Prostate gland (tissue), 2 donors: ENCODE data around the gene PTCHD1. TPM values are rescaled to one million over a fixed set of nuclear protein-coding genes. Genes with fewer than 3 reads are reported as not detected.
A peak's percentile ranks its signal among the peaks of the same experiment; 100 is the strongest.

Source experiments
- DNase-seq: peaks from one replicate; pipeline ENCODE4 v3.0.0-alpha.2; 2019; ENCODE audit warnings: low spot score
- H3K27ac ChIP-seq, 2 donors: fragments of 200-600 bp; sonication (generic); 2 replicates each; pipeline ENCODE4 v1.5.1; 2017 to 2019
- H3K27me3 ChIP-seq: fragments of 200-600 bp; sonication (generic); replicated peaks from 2 replicates; pipeline ENCODE4 v1.5.1; 2019; ENCODE audit not compliant: insufficient read depth
- H3K36me3 ChIP-seq, 2 donors: fragments of 200-600 bp; sonication (generic); 1 replicate in 1 of 2; 2 replicates in 1 of 2; pipeline versions ENCODE4 v1.5.1 to v1.8.1; 2017 to 2019
- H3K4me1 ChIP-seq: fragments of 200-600 bp; sonication (generic); replicated peaks from 2 replicates; pipeline ENCODE4 v1.5.1; 2019
- H3K4me3 ChIP-seq, 2 donors: fragments of 200-600 bp; sonication (generic); 2 replicates each; pipeline ENCODE4 v1.5.1; 2017 to 2019
- H3K9me3 ChIP-seq: fragments of 200-600 bp; sonication (generic); 2 replicates; pipeline ENCODE4 v1.5.1; 2017
- POLR2A ChIP-seq: fragments of 450-650 bp; IDR thresholded peaks from one replicate; pipeline ENCODE4 v1.6.1; 2016; ENCODE audit warnings: antibody characterized with exemption, mild to moderate bottlenecking
- POLR2AphosphoS5 ChIP-seq: sonication (generic); formaldehyde crosslinking; IDR thresholded peaks from one replicate; pipeline ENCODE4 v1.6.1; 2017; ENCODE audit warnings: antibody characterized with exemption
- WGBS: methylation state at CpG from one replicate; pipeline ENCODE4 v1.1.5; 2018; 5-methylcytosine and 5-hydroxymethylcytosine counted together
- intact Hi-C: fragments of 100-400 bp; cut with DNase I; formaldehyde crosslinking; loops from one replicate; pipeline ENCODE4 v1.14.2; 2022
- total RNA-seq, 2 donors: library from RNA; depleted of rRNA; stranded (reverse); fragments of >200 nt; gene quantifications; one replicate each; pipeline ENCODE4 v1.1.0, GENCODE V29; 2016
- TF ChIP-seq, protein P1 (sequence below), 4 experiments: fragments of 200-600 bp in 2 of 4; fragments of 450-650 bp in 2 of 4; sonication (generic) in 2 of 4; IDR thresholded peaks; 1 replicate in 3 of 4; 2 replicates in 1 of 4; pipeline ENCODE4 v1.5.1; 2016 to 2019; ENCODE audit warnings: antibody characterized with exemption in 4 of 4, mild to moderate bottlenecking in 2 of 4, moderate library complexity in 2 of 4

The PTCHD1 gene
- total RNA-seq, 2 donors from 2014 or later: 1.6 to 5.3 TPM

GRCh38 chrX:23334521-23334847 lies 165 bp upstream of the PTCHD1 start:
- Histone ChIP-seq H3K4me1 (no peaks in the 10 kb centered on the region), H3K27me3 (no peaks in the 10 kb centered on the region), H3K4me3 (peak overlapping the region; percentile 25 to 29), H3K36me3 (no peaks in the 10 kb centered on the region), H3K9me3 (no peaks in the 10 kb centered on the region), H3K27ac (no peak overlapping the region)
- no peak for DNase-seq
- TF ChIP-seq, protein P1, sequence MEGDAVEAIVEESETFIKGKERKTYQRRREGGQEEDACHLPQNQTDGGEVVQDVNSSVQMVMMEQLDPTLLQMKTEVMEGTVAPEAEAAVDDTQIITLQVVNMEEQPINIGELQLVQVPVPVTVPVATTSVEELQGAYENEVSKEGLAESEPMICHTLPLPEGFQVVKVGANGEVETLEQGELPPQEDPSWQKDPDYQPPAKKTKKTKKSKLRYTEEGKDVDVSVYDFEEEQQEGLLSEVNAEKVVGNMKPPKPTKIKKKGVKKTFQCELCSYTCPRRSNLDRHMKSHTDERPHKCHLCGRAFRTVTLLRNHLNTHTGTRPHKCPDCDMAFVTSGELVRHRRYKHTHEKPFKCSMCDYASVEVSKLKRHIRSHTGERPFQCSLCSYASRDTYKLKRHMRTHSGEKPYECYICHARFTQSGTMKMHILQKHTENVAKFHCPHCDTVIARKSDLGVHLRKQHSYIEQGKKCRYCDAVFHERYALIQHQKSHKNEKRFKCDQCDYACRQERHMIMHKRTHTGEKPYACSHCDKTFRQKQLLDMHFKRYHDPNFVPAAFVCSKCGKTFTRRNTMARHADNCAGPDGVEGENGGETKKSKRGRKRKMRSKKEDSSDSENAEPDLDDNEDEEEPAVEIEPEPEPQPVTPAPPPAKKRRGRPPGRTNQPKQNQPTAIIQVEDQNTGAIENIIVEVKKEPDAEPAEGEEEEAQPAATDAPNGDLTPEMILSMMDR (IDR thresholded peaks at IDR 0.05): no peak
- TF ChIP-seq POLR2AphosphoS5 (no peak), POLR2A (no peak)
- no CpG with 5 or more reads among the region's 63 CpGs for WGBS
- intact Hi-C loops: loop anchor here (10.0 kb wide), 1 partner anchor 1200 kb away; no protein-coding TSS in a partner anchor

- Histone ChIP-seq H3K9me3 (no peaks in the 10 kb centered on the region), H3K27me3 (no peaks in the 10 kb centered on the region), H3K27ac (no peak overlapping the region), H3K36me3 (no peaks in the 10 kb centered on the region), H3K4me1 (no peaks in the 10 kb centered on the region), H3K4me3 (no peak overlapping the region)
- intact Hi-C loops: loop anchor here (10.0 kb wide), 1 partner anchor 1204 kb away; no protein-coding TSS in a partner anchor
- DNase-seq: no peak
- TF ChIP-seq POLR2AphosphoS5 (no peak), POLR2A (no peak)
- TF ChIP-seq, protein P1 (IDR thresholded peaks at IDR 0.05): no peak
- WGBS: 90% methylated on average over 4 of the region's 4 CpGs
Measured at GRCh38 chrX:23338334-23338733, 3.7 kb downstream of the PTCHD1 start.

DNA sequence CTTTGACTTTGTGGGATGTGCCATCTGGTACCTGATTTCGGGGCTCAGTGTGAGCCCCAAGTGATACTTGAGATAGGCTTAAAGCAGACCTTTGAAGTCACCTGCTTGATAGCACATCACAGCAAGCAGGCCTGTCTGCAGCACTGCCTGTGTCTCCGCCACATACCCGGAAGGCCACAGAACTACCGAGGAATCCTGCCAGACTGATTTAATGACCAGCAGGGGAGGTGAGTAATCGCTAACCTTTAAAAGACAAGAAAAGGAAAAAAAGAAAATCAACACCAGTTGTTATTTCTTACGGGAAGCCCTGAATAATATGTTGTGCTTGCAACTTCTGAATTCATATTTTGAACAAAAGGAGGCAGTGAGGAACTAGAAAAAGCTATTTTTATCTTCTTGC lies 6.8 kb downstream of the PTCHD1 start:
- Histone ChIP-seq H3K9me3 (no peaks in the 10 kb centered on the region), H3K4me1 (no peaks in the 10 kb centered on the region), H3K4me3 (no peak overlapping the region), H3K27me3 (no peaks in the 10 kb centered on the region), H3K36me3 (no peaks in the 10 kb centered on the region), H3K27ac (no peak overlapping the region)
- no peak for DNase-seq
- WGBS: 63% methylated on average over 6 of the region's 6 CpGs
- TF ChIP-seq, protein P1 (IDR thresholded peaks at IDR 0.05): no peak
- no peak for TF ChIP-seq POLR2AphosphoS5
- TF ChIP-seq POLR2A: no peak
- intact Hi-C loops: no loop called here

- no peaks in the 10 kb centered on the region for H3K36me3 ChIP-seq
- no peaks in the 10 kb centered on the region for H3K27me3 ChIP-seq
- 57% methylated on average over 3 of the region's 5 CpGs for WGBS
- no peaks in the 10 kb centered on the region for H3K9me3 ChIP-seq
- H3K27ac ChIP-seq: no peak overlapping the region
- DNase-seq: no peak
- no peaks in the 10 kb centered on the region for H3K4me1 ChIP-seq
- intact Hi-C loops: no loop called here
- H3K4me3 ChIP-seq: no peak overlapping the region
- TF ChIP-seq POLR2AphosphoS5: no peak
- no peak for TF ChIP-seq POLR2A
- TF ChIP-seq, protein P1 (IDR thresholded peaks at IDR 0.05): no peak
Measured at GRCh38 chrX:23344238-23344903, 9.7 kb downstream of the PTCHD1 start.

DNA sequence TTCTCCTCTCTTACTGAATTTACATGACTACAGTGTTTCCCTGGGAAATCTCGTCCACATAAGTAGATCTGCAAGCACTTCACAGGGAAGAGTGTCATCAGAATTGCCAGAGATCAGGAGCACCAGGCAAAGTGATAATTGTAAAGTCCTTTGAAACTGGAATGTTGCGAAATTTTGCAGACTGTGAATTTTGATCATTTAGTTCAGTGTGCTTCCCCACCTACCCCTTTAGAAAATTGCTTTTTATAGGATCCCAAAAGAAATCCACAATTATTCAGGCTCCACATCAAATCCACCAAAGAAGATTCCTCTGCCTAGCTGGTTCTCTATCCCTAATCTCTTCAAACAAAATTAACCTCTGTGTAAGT lies 10.2 kb downstream of the PTCHD1 start:
- DNase-seq: no peak
- H3K27ac ChIP-seq: no peak overlapping the region
- H3K4me1 ChIP-seq: no peaks in the 10 kb centered on the region
- no peak overlapping the region for H3K4me3 ChIP-seq
- 100% methylated on average over 2 of the region's 2 CpGs for WGBS
- intact Hi-C loops: no loop called here
- no peaks in the 10 kb centered on the region for H3K27me3 ChIP-seq
- no peaks in the 10 kb centered on the region for H3K9me3 ChIP-seq
- H3K36me3 ChIP-seq: no peaks in the 10 kb centered on the region
- TF ChIP-seq POLR2A: no peak
- TF ChIP-seq POLR2AphosphoS5: no peak
- TF ChIP-seq, protein P1 (IDR thresholded peaks at IDR 0.05): no peak
